NCI-H187 treated with DMSO at 0.1 percent for 48 hours (cell line): Measurements from ENCODE around the gene PSD.

Experiments used
- DNase-seq: peaks from one replicate; lab custom pipeline; 2025; lab: John Stamatoyannopoulos, UW

The PSD gene

GRCh38 chr10:102418622-102419268 is at the start of gene PSD:
TSS of gene PSD (minus strand) at chr10:102418785. CDS start at chr10:102417038, 1,747 bp downstream.
- DNase-seq = no peak

- no peak for DNase-seq
Measured at GRCh38 chr10:102467971-102468438, 49.4 kb upstream of the PSD start.

DNA sequence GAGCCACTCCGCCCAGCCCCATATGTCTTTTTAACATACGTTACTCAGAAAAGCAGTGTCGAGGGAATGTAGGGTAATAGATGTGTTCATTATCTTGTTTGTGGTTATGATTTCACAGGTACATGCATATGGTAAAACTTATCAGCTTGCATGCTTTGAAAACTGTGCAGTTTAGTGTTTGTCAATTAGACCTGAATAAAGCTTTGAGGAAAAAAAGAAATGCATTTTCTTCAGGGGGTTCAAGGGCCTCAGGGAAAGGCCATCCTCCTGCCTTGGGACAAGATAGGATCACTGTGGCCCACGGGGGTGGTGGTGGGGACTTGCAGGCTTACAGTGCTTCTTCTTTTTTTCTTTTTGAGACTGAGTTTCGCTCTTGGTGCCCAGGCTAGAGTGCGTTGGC is 48.7 kb upstream of the PSD start:
- no peak for DNase-seq

- DNase-seq = no peak
Measured at GRCh38 chr10:102465466-102465865, 46.9 kb upstream of the PSD start.

GRCh38 chr10:102463983-102464382 is 45.4 kb upstream of the PSD start:
- DNase-seq = no peak

DNA sequence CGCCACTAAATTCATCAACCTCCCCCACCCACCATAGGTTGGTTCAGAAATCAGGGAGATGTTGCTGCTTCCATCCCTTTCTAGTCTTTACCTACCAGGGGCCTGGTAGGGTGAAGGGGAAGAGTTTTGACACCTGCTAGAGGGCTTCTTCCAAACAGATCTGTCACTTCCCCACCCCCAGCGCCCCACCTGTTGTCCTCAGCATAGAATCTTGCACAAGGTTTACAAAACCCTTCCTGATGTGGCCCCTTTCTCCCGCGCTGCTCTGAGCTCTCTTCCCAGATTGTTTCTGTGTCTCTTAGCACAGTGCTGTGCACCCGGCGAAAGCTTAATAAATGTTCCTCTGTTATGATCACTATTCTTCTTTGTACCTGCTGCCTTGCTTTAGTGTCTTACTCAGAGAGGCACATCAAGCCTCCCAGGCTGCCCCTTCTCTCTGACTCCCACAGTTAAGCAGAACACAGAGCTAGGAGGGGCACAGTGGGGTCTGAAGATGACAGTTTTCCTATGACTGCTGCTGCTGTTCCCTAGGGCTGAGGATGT is 44.0 kb upstream of the PSD start:
- no peak for DNase-seq

- peak; percentile 34 for DNase-seq
Measured at GRCh38 chr10:102461187-102462054, 42.8 kb upstream of the PSD start.

DNA sequence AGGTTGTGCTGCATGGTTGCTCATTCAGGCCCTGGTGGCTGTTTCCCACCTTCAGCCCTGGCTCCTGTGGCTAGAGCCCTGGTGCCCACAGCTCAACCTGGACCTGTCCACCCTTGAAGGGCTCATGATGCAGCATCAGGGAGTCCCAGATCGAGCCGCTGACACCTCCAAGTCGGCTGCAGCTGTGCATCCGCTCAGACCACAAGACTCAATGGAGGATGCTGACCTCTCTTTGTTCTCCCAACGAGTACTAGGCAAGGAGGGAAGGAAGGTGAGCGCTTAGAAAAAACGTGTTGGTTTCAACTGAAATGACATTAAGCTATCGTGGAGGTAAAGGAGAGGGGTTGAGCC is 42.2 kb upstream of the PSD start:
- no peak for DNase-seq

GRCh38 chr10:102458656-102459055 is 40.1 kb upstream of the PSD start:
- DNase-seq = no peak

DNA sequence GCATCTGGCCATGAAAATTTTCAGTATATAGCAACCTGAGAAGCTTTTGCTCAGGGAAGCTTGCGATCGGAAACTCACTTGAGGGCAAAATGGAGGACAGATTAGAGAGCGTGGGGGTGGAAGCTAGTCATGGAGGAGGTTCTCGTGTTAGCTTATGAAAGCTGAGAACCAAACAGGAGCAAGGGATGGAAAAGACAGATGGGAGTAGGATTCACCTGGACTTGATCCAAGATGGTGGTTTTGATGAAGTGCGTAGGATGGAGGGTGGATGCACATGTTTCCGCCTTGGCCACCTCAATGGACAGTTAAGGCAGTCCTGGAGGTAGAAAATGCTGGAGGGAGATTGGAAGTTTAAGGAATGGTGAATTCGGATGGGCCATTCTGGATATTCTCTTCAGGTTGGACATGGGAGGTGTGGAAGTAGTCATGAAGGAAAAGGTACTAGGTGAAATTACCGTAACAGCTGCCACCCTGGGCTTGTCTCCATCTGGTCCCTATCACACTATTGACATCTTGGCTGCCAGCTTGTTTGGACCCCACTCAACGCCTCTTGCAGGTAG is 39.1 kb upstream of the PSD start:
- DNase-seq = no peak

DNA sequence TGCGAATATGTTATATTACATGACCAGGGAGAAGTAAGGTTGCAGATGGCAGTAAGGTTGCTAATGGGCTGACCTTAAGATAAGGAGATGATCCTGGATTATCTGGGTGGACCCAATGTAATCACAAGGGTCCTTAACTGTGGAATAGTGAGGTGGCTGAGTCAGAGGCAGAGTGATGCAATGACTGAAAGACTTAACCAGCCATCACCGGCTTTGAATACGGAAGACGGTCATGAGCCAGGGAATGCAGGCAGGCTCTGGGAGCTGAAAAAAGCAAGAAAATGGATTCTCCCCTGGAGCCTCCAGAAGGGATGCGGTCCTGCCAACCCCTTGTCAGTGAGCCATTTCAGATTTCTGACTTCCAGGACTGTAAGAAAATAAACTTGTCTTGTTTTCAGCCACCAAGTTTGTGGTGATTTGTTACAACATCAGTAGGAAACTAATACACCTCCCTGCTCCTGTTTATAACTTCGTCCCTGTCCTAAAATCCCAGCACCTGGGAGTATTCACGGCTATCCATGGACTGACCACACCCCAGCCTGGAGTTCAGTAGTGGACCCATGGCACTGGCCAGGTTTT is 37.4 kb upstream of the PSD start:
- no peak for DNase-seq

- peak; percentile 0 for DNase-seq
Measured at GRCh38 chr10:102454662-102455487, 36.3 kb upstream of the PSD start.

DNA sequence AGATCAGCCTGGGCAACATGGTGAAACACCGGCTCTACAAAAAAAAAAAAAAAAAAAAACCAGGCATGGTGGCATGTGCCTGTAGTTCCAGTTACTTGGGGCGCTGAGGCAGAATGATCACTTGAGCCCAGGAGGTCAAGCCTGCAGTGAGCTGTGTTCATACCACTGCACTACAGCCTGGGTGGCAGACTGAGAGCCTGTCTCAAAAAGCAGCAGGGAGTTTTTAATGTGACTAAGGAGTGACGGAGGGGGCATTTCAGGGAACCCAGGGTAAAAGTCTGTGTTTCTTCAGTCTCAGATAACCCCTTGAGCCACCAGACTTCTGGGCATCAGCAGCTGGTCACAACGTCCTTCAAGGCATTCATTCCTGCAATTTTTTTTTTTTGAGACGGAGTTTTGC is 34.9 kb upstream of the PSD start:
- no peak for DNase-seq

DNA sequence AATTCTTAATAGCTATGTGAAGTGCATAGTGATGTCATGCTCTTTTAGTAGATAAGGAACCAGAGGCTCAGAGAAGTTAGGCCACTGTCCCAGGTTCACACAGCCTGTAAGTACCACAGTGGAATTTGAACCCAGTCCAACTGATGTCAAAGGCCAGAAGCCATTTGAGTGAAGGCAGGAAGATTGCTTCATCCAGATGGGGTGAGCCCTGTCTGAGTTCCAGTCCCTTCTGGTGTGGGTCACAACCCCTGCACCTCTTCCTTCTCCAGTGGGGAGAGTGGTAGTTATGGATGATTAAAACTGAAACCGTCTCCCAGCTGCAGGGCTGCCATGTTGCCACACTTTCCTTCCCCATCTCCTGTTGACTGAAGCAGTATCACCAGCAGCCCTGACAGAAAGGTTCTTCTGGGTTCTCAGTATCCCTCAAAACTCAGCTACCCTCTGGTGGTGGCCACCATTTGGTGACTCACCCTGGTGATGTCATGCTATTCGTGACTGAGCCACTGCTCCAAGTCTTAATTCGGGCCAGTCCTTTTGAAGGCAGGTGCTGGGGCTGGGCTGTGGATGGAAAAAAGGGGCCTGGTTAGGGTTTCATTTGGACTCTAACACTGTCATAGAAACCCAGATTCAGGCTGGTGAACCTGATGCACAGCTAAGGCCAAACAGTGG is 34.2 kb upstream of the PSD start:
- no peak for DNase-seq

DNA sequence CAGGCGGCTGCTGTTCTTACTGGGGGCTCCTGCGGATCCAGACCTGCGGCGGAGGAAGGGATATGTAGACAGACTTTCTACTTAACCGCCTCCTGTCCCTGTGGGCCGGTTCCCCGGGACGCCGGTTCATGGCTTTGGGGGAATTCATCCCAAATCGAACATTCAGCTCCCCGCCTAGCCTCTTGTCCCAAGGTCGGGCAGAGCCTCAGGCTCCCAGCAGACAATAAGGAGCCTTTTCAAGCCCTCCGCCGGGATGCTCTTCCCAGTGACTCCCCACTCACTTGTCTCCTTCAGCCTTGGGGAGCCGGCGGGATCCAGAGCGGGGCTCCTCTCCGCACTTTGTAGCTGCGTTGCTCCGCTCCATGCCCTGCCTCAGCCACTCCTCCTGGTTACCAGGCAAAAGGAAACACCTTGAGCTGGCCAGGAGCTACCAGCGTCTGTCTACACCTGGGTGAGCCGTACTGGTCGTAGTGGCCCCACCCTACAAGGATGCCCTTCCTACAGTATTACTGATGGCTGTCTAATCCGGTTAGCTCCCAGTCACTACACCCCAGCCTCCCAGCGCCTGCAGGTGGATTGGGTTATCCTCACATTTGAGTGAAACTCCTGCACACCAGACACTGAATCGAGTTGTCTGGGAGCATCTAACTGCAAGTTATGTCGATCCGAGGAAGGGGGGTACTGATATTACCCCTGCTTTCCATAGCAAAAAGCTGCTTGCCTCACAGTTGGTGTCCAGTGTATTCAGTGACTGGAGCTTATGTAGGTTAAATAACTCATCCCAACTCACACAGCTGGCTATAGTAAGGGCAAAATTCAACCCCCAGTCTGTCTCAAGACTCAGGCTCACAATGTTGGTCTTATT is 32.8 kb upstream of the PSD start, which contains the start of gene C10orf95:
C10orf95 (minus strand) TSS at position 439 of the 865 bp plus-strand sequence. CDS start 450 bp downstream, outside the sequence.
- no peak for DNase-seq

DNA sequence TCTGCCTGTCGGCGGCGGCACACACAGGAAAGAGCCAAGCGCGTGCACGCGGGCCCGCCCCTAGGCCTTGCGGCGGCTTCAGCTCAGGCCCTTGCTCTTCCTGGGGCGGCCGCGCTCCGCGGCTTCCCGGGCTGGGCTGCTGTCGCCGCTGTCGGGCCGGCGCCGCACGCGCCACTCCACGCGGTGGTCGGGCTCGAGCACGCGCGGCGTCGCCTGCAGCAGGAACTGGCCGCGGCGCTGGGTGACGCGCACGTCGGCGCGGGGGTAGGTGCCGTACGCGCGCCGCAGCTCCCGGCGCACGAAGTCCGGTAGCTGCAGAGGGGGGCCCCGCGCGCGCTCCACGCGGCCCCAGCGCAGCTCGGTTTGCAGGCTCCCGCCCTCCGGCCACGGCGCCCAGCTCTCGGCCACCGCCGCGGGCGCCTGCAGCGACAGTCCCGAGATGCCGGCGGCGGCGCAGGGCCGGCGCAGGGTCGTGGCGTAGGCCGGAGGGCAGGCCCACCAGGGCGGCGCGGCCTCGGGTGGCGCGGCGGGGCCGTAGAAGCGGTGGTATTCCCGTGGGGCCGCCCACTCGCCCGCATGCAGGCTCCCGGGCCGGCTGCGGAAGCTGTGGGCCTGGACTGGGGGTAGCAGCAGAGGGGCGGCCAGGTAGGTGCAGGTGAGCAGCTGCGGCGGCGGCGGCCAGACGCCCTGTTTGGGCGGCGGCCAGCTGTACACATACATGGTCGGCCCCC is 32.0 kb upstream of the PSD start:
- DNase-seq = peak; percentile 19

GRCh38 chr10:102450124-102450373 is 31.5 kb upstream of the PSD start:
- DNase-seq = no peak

DNA sequence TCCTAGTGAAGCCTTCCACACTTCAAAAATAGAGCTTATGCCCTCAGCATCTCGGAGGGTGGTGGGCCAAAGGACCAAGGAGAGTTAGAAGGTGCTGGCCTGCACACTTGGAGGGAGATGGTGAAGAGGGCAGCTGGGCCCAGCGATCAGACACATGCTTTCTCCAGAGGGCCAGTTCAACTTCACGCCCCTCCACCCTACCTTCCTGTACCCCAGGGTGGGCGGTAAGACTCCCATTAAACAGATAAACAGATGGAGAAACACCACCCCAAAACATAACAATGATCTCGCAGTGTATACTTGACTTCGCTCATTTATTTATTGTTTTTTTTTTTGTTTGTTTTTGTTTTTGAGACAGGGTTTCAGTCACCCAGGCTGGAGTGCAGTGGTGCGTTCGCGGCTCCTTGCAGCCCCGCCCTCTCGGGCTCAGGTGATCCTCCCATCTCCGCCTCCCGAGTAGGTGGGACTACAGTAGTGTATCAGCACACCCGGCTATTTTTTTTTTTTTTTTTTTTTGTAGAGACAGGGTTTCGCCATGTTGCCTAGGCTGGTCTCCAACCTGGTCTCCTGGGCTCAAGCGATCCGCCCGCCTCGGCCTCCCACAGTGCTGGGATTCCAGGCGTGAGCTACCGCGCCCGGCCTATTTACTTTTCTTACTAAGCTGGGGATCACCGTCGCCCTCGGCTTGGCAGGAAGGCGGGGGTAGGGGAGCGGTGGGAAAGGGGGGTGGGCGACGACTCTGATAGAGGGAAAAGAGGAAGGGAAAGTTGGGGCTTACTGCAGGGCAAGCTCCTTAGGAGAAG is 30.9 kb upstream of the PSD start:
- DNase-seq = peak; percentile 0

DNA sequence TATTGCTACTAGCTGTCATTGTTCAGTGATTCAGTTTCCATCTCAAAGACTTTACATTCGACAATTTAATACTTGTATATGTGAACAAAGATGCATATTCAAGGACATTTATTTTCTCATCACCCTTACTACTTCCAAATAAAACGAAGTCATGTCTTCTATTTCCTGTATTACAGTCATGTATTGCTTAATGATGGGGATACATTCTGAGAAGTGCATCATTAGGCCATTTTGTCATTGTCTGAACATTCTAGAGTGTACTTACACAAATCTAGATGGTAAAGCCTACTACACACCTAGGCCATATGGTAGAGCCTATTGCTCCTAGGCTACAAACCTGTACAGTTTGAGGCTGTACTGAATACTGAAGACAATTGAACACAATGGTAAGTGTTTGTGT is 26.3 kb upstream of the PSD start:
- DNase-seq = no peak
